Calu3 (cell line): ENCODE data around the gene AKIRIN2. TPM values are rescaled to one million over a fixed set of nuclear protein-coding genes. Genes with fewer than 3 reads are reported as not detected.

ENCODE experiments used
- Bru-seq: library from RNA; stranded (reverse); fragments of 400-500 nt; gene quantifications from one replicate; lab custom pipeline; 2021; lab: Mats Ljungman, UMichigan
- BruChase-seq, 2 experiments: library from RNA; stranded (reverse); fragments of 400-500 nt; gene quantifications; one replicate each; lab custom pipeline; 2021; lab: Mats Ljungman, UMichigan
- BruUV-seq: library from RNA; stranded (reverse); fragments of 400-500 nt; replicated peaks from 2 replicates; lab custom pipeline; 2021; lab: Mats Ljungman, UMichigan
- CTCF ChIA-PET: fragments of 300-600 bp; sonication (Branson Sonifier 250); formaldehyde crosslinking; loops from one replicate; lab custom pipeline; 2022; ENCODE audit warnings: antibody characterized with exemption; lab: Charles Lee
- DNase-seq: peaks from one replicate; pipeline ENCODE4 v3.0.0; 2022
- H3K27ac Mint-ChIP-seq: one replicate; pipeline ENCODE4 v1.8.0; 2022; ENCODE audit warnings: mixed read lengths; ENCODE audit not compliant: unreplicated experiment
- H3K27me3 Mint-ChIP-seq: one replicate; pipeline ENCODE4 v1.8.0; 2022; ENCODE audit warnings: mixed read lengths; ENCODE audit not compliant: unreplicated experiment
- H3K36me3 Mint-ChIP-seq: one replicate; pipeline ENCODE4 v1.8.0; 2022; ENCODE audit warnings: mild to moderate bottlenecking, moderate library complexity, mixed read lengths; ENCODE audit not compliant: insufficient read depth, unreplicated experiment
- H3K4me1 Mint-ChIP-seq: one replicate; pipeline ENCODE4 v1.8.0; 2022; ENCODE audit warnings: mild to moderate bottlenecking, low read depth, mixed read lengths; ENCODE audit not compliant: unreplicated experiment
- H3K4me3 Mint-ChIP-seq: one replicate; pipeline ENCODE4 v1.8.0; 2022; ENCODE audit warnings: mild to moderate bottlenecking, low read depth, moderate library complexity, mixed read lengths; ENCODE audit not compliant: unreplicated experiment
- H3K9me3 Mint-ChIP-seq: one replicate; pipeline ENCODE4 v1.8.0; 2022; ENCODE audit warnings: low read depth, mixed read lengths; ENCODE audit not compliant: unreplicated experiment
- intact Hi-C: fragments of 100-400 bp; cut with micrococcal nuclease; formaldehyde crosslinking; loops from one replicate; pipeline ENCODE4 v1.10.0; 2022; ENCODE audit not compliant: unreplicated experiment
- long read RNA-seq: library from polyadenylated mRNA; stranded (forward); transcript quantifications from one replicate; pipeline ENCODE4 v2.0.0, GENCODE V29; 2022
- total RNA-seq: library from RNA; stranded (reverse); gene quantifications from 2 replicates; pipeline ENCODE4 v1.2.3, GENCODE V29; 2022
- TF ChIP-seq, protein P1 (sequence below): fragments of 200-600 bp; IDR thresholded peaks from one replicate; pipeline ENCODE4 v1.8.0; 2022; ENCODE audit warnings: antibody characterized with exemption; ENCODE audit not compliant: unreplicated experiment

AKIRIN2 gene
- total RNA-seq (44.7 and 46.1 TPM in 2 replicates), Bru-seq, nascent RNA (percentile 91 among the genes with signal in this experiment), BruChase-seq, experiment 1, labeled RNA remaining after a 6-hour chase (percentile 74 among the genes with signal in this experiment), BruChase-seq, experiment 2, labeled RNA remaining after a 2-hour chase (percentile 83 among the genes with signal in this experiment)
- long read RNA-seq, transcript AKIRIN2-201 (5 exons, 1,662 nt) = major isoform, 61 of 65 reads
- long read RNA-seq, partial matches to known transcripts = 0 of 65 reads
- long read RNA-seq, other reads (novel, unspliced or antisense) = 4 of 65 reads

DNA sequence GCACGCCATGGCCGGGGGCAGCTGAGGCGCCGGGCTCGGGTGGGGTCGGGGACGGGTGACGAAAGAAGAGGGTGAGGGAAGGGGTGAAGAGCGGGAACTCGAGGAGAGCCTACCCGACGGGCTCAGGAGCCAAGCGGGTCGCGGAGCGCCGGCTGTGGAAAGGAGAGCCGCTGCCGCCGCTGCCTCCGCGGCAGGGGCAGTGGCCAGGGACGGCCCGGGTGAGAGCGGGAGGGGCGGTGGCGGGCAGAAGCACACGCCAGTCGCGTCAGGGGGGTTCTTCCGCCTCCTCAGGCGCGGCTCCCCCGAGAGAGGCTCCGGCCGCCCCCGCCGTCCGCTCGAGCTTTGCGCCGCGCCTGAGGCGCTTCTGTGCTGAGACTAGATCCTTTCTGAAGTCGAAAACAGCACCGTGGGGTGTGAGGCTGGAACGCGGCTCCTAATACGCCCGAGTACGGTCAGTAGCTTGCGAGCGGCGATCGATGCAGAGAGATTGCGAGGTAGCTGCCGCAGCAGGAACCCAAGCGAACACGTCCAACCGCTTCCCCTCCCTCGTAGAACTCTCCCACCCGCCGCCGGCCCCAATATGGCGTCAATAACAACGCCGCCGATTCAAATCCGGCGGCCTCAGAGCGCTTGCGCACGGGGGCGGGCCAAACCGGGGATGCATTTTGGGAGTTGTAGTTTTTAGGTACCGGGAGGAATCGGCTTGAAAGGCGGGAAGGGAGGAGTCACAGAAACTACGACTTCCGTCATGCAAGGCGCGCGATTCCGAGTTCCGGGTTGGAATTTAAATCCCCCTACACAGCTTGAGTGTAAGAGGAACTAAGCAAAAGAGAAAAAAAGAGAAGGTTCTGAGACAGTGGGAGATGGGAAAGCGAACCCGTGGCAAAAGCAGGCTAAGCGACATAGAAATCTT lies at the start of gene AKIRIN2:
Gene AKIRIN2 (minus strand): TSS at position 558 of the 913 bp plus-strand sequence. CDS start 549 bp downstream, at position 9.
- no peaks in the 10 kb centered on the region for H3K27me3 Mint-ChIP-seq
- no TSS peak for BruUV-seq
- H3K36me3 Mint-ChIP-seq = peaks cover 49% of the 10 kb centered on the region
- H3K9me3 Mint-ChIP-seq = no peaks in the 10 kb centered on the region
- TF ChIP-seq, protein P1, sequence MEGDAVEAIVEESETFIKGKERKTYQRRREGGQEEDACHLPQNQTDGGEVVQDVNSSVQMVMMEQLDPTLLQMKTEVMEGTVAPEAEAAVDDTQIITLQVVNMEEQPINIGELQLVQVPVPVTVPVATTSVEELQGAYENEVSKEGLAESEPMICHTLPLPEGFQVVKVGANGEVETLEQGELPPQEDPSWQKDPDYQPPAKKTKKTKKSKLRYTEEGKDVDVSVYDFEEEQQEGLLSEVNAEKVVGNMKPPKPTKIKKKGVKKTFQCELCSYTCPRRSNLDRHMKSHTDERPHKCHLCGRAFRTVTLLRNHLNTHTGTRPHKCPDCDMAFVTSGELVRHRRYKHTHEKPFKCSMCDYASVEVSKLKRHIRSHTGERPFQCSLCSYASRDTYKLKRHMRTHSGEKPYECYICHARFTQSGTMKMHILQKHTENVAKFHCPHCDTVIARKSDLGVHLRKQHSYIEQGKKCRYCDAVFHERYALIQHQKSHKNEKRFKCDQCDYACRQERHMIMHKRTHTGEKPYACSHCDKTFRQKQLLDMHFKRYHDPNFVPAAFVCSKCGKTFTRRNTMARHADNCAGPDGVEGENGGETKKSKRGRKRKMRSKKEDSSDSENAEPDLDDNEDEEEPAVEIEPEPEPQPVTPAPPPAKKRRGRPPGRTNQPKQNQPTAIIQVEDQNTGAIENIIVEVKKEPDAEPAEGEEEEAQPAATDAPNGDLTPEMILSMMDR = no peak
- intact Hi-C loops = no loop called here
- H3K4me1 Mint-ChIP-seq = peaks cover 31% of the 10 kb centered on the region
- H3K27ac Mint-ChIP-seq = peak within 1 kb of the TSS; percentile 85
- CTCF ChIA-PET = interaction anchor here (0.6 to 1.3 kb wide), 5 partner anchors 15 to 40 kb away, joined by 3 to 6 read pairs (median 5); no protein-coding TSS in a partner anchor
- H3K4me3 Mint-ChIP-seq = peak within 1 kb of the TSS; percentile 96
- peak; percentile 96 for DNase-seq

DNA sequence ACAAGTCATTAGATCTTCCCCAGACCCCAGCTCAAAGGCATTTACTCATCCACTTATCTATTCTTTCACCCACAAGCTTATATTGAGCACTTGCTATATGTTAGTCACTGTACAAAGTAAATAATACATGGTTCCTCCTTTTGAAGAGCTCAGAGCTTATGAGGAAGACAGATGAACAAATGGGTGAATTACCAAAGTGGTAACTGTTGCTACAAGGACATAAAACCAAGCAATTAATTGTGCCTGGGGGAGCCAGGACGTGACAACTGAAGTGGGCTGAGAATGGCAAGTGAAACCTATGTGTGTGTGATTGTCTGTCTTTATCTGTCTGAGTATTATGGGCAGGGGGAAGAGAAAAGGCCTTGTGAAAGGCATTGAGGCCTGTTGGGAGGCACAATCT lies 45.6 kb upstream of the AKIRIN2 start:
- Mint-ChIP-seq H3K36me3 (no peaks in the 10 kb centered on the region), H3K4me1 (no peaks in the 10 kb centered on the region), H3K9me3 (no peaks in the 10 kb centered on the region), H3K4me3 (no peak overlapping the region), H3K27ac (no peak overlapping the region), H3K27me3 (no peaks in the 10 kb centered on the region)
- TF ChIP-seq, protein P1 = no peak
- BruUV-seq = no TSS peak
- no peak for DNase-seq
- intact Hi-C loops = no loop called here
- CTCF ChIA-PET = no interaction called here

DNA sequence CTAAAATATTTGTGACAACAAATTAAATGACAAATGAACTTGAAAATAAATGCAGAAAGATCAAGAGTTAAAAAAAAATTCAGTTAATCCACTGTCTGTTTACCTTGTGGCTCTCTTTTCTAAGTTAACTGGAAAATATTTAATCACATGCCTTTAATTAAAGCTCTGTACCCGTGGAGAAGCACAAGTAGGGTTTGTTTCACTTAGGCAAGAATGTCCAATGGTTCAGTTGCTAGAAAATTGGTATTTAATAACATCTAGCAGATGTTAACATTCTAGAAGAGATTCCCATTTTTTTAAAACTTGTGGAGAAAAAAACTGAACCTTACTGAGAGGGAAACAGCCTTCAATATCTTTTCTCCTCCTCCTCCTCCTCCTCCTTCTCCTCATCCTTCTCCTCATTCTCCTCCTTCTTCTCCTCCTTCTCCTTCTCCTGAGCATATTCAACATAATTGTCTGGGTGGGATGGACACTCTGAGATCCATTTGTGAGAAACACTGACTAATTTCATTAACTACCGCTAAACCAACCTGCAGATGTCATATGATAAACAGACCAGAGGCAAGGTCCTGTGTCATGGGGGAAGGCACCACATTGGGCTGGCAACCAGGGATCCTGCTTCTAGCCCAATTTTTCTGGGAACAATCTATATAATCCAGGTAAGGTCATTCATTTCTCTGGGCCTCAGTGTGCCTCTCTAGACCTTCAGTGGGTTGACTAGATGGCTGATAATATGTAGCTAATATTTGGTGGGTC lies 44.1 kb upstream of the AKIRIN2 start:
- CTCF ChIA-PET = no interaction called here
- TF ChIP-seq, protein P1 = no peak
- no peak overlapping the region for H3K4me3 Mint-ChIP-seq

DNA sequence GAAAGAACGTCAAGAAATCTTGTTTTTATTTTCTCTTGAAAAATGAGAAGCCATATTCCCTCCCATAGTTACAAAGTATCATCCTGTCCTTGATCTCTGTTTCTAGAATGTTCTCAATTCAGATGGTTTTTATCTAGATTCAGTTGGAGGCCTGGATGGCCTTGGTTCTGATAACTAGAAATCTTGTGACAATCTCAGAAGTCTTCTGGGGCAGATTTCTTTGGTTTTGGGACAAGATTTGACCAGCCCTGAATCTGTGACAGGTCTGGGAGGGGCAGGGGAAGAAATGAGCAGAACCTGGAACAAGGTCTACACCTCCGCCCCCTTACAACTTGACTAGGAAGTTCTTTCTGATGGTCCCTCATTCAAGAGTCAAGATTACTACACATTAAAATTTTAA lies 41.4 kb upstream of the AKIRIN2 start:
- H3K27ac Mint-ChIP-seq = no peak overlapping the region
- no peaks in the 10 kb centered on the region for H3K4me1 Mint-ChIP-seq
- no peak overlapping the region for H3K4me3 Mint-ChIP-seq
- no peaks in the 10 kb centered on the region for H3K27me3 Mint-ChIP-seq
- DNase-seq = no peak
- H3K36me3 Mint-ChIP-seq = no peaks in the 10 kb centered on the region
- H3K9me3 Mint-ChIP-seq = no peaks in the 10 kb centered on the region
- BruUV-seq = no TSS peak
- intact Hi-C loops = no loop called here
- TF ChIP-seq, protein P1 = no peak
- CTCF ChIA-PET = no interaction called here

More for the DNA sequence above, 44.1 kb upstream of the AKIRIN2 start:
- Mint-ChIP-seq H3K27me3 (no peaks in the 10 kb centered on the region), H3K4me1 (no peaks in the 10 kb centered on the region), H3K9me3 (no peaks in the 10 kb centered on the region), H3K36me3 (no peaks in the 10 kb centered on the region), H3K27ac (no peak overlapping the region)
- BruUV-seq = no TSS peak
- DNase-seq = no peak
- intact Hi-C loops = no loop called here
